ENCODE data around the gene KLRG1. TPM values are rescaled to one million over a fixed set of nuclear protein-coding genes. Genes with fewer than 3 reads are reported as not detected.

The KLRG1 gene
- total and polyA plus RNA-seq, 7 donors, result 1.0 to 11.9 (median 2.2) TPM

- H3K4me1 ChIP-seq, result no peaks in the 10 kb centered on the region
- H3K27ac ChIP-seq, result no peak overlapping the region
- no peak overlapping the region for H3K4me3 ChIP-seq
- DNase-seq (no peak), ATAC-seq (no peak)
- intact Hi-C loops (cut with DNase I), result loop anchor here in 1 of 2 donors (5.0 kb wide), 1 partner anchor 370 kb away; no protein-coding TSS in a partner anchor
- WGBS, 3 donors, result 60 to 78% (median 69%) methylated on average over 1 of the region's 1 CpG
- H3K36me3 ChIP-seq (ENCODE audit: insufficient read depth in 1 of 2, low read depth in 1 of 2), result no peaks in the 10 kb centered on the region
- H3K27me3 ChIP-seq (ENCODE audit: insufficient read depth in 3 of 3, low read length in 2 of 3), result no peaks in the 10 kb centered on the region
- TF ChIP-seq CTCF (IDR thresholded peaks at IDR 0.05), result no peak
- no peaks in the 10 kb centered on the region for H3K9me3 ChIP-seq
These were observed 63.3 kb downstream of the KLRG1 start for GRCh38 chr12:9052610-9053009.

Other genes with a start within 250 kb of the KLRG1 start
- under 1 TPM in 1 of 4 donors, not detected in 3; 0.28 TPM for gene A2ML1, start 166.9 kb upstream of the KLRG1 start, total RNA-seq
- under 1 TPM in 2 of 3 donors, not detected in 1; 0.09 to 0.11 TPM for gene A2ML1, start 166.9 kb upstream of the KLRG1 start, polyA plus RNA-seq
- gene PHC1, start 75.0 kb upstream of the KLRG1 start, total RNA-seq, result 10 to 100 TPM; 11.9 to 27.1 (median 21.3) TPM
- 10 to 100 TPM; 11.3 to 20.8 (median 14.3) TPM for gene PHC1, start 75.0 kb upstream of the KLRG1 start, polyA plus RNA-seq
- gene M6PR, start 39.9 kb upstream of the KLRG1 start, total RNA-seq, result 10 to 100 TPM; 45.8 to 85.0 (median 62.6) TPM
- 100 to 1,000 TPM in 1 of 3 donors, 10 to 100 TPM in 2; 45.0 to 102 (median 93.5) TPM for gene M6PR, start 39.9 kb upstream of the KLRG1 start, polyA plus RNA-seq
- 100 to 1,000 TPM in 2 of 4 donors, 10 to 100 TPM in 2; 86.0 to 242 (median 123) TPM for gene A2M, start 126.4 kb downstream of the KLRG1 start, total RNA-seq
- 10 to 100 TPM; 42.6 to 53.0 (median 46.4) TPM for gene A2M, start 126.4 kb downstream of the KLRG1 start, polyA plus RNA-seq
- under 1 TPM; 0.11 to 0.25 (median 0.16) TPM for gene PZP, start 218.8 kb downstream of the KLRG1 start, total RNA-seq
- under 1 TPM; 0.13 to 0.20 (median 0.17) TPM for gene PZP, start 218.8 kb downstream of the KLRG1 start, polyA plus RNA-seq